ENCODE measurements around the gene C2CD4D. TPM values are rescaled to one million over a fixed set of nuclear protein-coding genes. Genes with fewer than 3 reads are reported as not detected.

The C2CD4D gene
- total and polyA plus RNA-seq, 10 donors, result 0.03 to 0.51 (median 0.07) TPM; not detected in 7

DNA sequence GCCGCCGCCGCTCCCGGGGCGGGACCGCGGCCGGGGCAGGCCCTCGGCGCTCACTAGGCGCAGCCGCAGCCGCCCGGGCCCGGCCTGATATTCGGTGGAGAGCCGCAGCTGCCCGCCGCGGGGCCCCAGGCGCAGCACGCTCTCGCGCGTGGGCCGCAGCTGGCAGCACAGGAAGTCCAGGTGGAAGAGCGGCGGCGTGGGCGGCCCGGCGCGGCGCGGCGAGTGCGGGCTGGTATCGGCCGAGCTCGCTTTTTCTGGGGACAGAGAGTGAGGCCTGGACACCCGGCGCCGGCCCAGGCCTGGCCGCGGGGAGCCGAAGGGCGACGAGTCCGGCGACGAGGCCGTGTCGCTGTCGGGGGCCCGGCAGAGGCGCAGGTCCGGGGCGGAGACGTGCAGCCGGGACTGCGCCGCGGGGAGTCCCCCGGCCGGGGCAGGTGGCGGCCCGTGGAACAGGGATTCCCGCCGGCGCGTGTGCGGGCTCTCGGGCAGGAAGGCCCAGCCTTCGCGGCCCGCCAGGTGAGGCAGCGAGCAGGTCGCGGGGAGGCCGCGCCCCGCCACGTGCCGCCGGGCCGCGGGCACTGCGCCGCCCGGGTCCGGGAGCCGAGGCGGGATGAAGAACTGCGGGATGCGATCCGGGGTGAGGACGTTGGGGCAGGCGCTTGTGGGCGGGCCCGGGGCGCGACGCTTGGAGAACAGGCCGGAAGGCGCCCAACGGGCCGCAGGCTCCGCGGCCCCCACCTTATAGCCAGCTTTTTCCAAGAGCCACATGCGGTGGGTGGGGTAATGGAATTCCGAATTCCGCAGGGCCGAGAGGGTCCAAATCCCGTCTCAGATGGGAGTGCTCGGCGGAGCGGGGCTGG lies 1.2 kb downstream of the C2CD4D start:
- WGBS, 5 donors, result 0 to 2% (median 1%) methylated on average over 26 to 117 of the region's 117 CpGs

GRCh38 chr1:151837884-151838221 lies 1.8 kb downstream of the C2CD4D start:
- H3K9me3 ChIP-seq, result no peaks in the 10 kb centered on the region
- H3K36me3 ChIP-seq, result no peaks in the 10 kb centered on the region
- H3K27me3 ChIP-seq (replicated peaks in 1 of 7), result peaks cover 0 to 41% (median 34%) of the 10 kb centered on the region in 7 donors
- H3K4me3 ChIP-seq, result peak overlapping the region in 7 of 8 donors; percentile 24 to 71 (median 48)
- H3K27ac ChIP-seq, result peak overlapping the region in 4 of 8 donors; percentile 22 to 69 (median 66)
- intact Hi-C loops (cut with DNase I; ENCODE audit: low total_unique reads), result loop anchor here (10.0 kb wide), 1 partner anchor 243 kb away; no protein-coding TSS in a partner anchor
- H3K4me1 ChIP-seq, result peaks cover 15 to 53% (median 36%) of the 10 kb centered on the region in 6 donors
- TF ChIP-seq POLR2A (IDR thresholded peaks at IDR 0.05) (no peak), POLR2AphosphoS5 (IDR thresholded peaks at IDR 0.05) (no peak)
- TF ChIP-seq, protein P1, sequence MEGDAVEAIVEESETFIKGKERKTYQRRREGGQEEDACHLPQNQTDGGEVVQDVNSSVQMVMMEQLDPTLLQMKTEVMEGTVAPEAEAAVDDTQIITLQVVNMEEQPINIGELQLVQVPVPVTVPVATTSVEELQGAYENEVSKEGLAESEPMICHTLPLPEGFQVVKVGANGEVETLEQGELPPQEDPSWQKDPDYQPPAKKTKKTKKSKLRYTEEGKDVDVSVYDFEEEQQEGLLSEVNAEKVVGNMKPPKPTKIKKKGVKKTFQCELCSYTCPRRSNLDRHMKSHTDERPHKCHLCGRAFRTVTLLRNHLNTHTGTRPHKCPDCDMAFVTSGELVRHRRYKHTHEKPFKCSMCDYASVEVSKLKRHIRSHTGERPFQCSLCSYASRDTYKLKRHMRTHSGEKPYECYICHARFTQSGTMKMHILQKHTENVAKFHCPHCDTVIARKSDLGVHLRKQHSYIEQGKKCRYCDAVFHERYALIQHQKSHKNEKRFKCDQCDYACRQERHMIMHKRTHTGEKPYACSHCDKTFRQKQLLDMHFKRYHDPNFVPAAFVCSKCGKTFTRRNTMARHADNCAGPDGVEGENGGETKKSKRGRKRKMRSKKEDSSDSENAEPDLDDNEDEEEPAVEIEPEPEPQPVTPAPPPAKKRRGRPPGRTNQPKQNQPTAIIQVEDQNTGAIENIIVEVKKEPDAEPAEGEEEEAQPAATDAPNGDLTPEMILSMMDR (IDR thresholded peaks at IDR 0.05 in 8 of 11, conservative IDR thresholded peaks at IDR 0.05 in 3 of 11), result no peak
- 5 to 15% (median 7%) methylated on average over 7 to 26 of the region's 26 CpGs for WGBS, 5 donors
- DNase-seq, result peak; percentile 81

More for the DNA sequence above, 1.2 kb downstream of the C2CD4D start:
- intact Hi-C loops (cut with DNase I; ENCODE audit: low total_unique reads), result loop anchor here (10.0 kb wide), 1 partner anchor 244 kb away; no protein-coding TSS in a partner anchor
- H3K4me1 ChIP-seq, result peaks cover 15 to 52% (median 36%) of the 10 kb centered on the region in 6 donors
- peak overlapping the region in 5 of 8 donors; percentile 22 to 69 (median 66) for H3K27ac ChIP-seq
- no peaks in the 10 kb centered on the region for H3K36me3 ChIP-seq
- peak; percentile 86 for DNase-seq
- H3K4me3 ChIP-seq, result peak overlapping the region; percentile 24 to 71 (median 46)
- TF ChIP-seq POLR2AphosphoS5 (IDR thresholded peaks at IDR 0.05) (peak in 2 of 3 donors; percentile 45 to 46), POLR2A (IDR thresholded peaks at IDR 0.05) (no peak)
- TF ChIP-seq, protein P1 (IDR thresholded peaks at IDR 0.05 in 8 of 11, conservative IDR thresholded peaks at IDR 0.05 in 3 of 11), result no peak
- peaks cover 0 to 41% (median 34%) of the 10 kb centered on the region in 7 donors for H3K27me3 ChIP-seq (replicated peaks in 1 of 7)
- H3K9me3 ChIP-seq, result no peaks in the 10 kb centered on the region

- TF ChIP-seq POLR2AphosphoS5 (IDR thresholded peaks at IDR 0.05) (no peak), POLR2A (IDR thresholded peaks at IDR 0.05) (no peak)
- TF ChIP-seq, protein P1 (IDR thresholded peaks at IDR 0.05 in 8 of 11, conservative IDR thresholded peaks at IDR 0.05 in 3 of 11), result no peak
- no peaks in the 10 kb centered on the region for H3K9me3 ChIP-seq
- 18 to 37% (median 21%) methylated on average over 3 of the region's 3 CpGs for WGBS, 5 donors
- no peaks in the 10 kb centered on the region for H3K36me3 ChIP-seq
- H3K27ac ChIP-seq, result peak overlapping the region in 2 of 8 donors; percentile 67 to 69
- intact Hi-C loops (cut with DNase I; ENCODE audit: low total_unique reads), result loop anchor here (10.0 kb wide), 1 partner anchor 242 kb away; no protein-coding TSS in a partner anchor
- peaks cover 0 to 41% (median 34%) of the 10 kb centered on the region in 7 donors for H3K27me3 ChIP-seq (replicated peaks in 1 of 7)
- H3K4me1 ChIP-seq, result peaks cover 15 to 53% (median 36%) of the 10 kb centered on the region in 6 donors
- peak overlapping the region in 1 of 8 donors; percentile 71 for H3K4me3 ChIP-seq
- DNase-seq, result no peak
These were observed 2.4 kb downstream of the C2CD4D start for GRCh38 chr1:151837197-151837596.

GRCh38 chr1:151835596-151835995 lies 4.0 kb downstream of the C2CD4D start:
- Histone ChIP-seq H3K36me3 (no peaks in the 10 kb centered on the region), H3K4me1 (peaks cover 15 to 60% (median 40%) of the 10 kb centered on the region in 6 donors), H3K9me3 (no peaks in the 10 kb centered on the region), H3K27me3 (replicated peaks in 1 of 7) (peaks cover 0 to 39% (median 34%) of the 10 kb centered on the region in 7 donors), H3K27ac (no peak overlapping the region), H3K4me3 (no peak overlapping the region)
- no peak for DNase-seq
- intact Hi-C loops (cut with DNase I; ENCODE audit: low total_unique reads), result loop anchor here (10.0 kb wide), 1 partner anchor 241 kb away; no protein-coding TSS in a partner anchor
- 91 to 98% (median 93%) methylated on average over 7 of the region's 7 CpGs for WGBS, 5 donors
- TF ChIP-seq POLR2AphosphoS5 (IDR thresholded peaks at IDR 0.05) (no peak), POLR2A (IDR thresholded peaks at IDR 0.05) (no peak)
- TF ChIP-seq, protein P1 (IDR thresholded peaks at IDR 0.05 in 8 of 11, conservative IDR thresholded peaks at IDR 0.05 in 3 of 11), result no peak

All from spleen (tissue), 11 donors.